CD4-positive, alpha-beta memory T cell (primary cell): Measurements from ENCODE around the gene CCDC9B. TPM values are rescaled to one million over a fixed set of nuclear protein-coding genes. Genes with fewer than 3 reads are reported as not detected.

Experiments
- CTCF ChIA-PET: fragments of 350-600 bp; sonication (Branson Sonifier 250); formaldehyde crosslinking; loops from one replicate; lab custom pipeline; 2021; ENCODE audit warnings: inconsistent platforms; ENCODE audit not compliant: partially characterized antibody; lab: Charles Lee
- POLR2A ChIA-PET: fragments of 350-600 bp; sonication (Branson Sonifier 250); formaldehyde crosslinking; loops from one replicate; lab custom pipeline; 2021; ENCODE audit not compliant: partially characterized antibody; lab: Charles Lee
- DNase-seq, 5 donors: peaks; one replicate each; pipeline versions ENCODE4 v3.0.0 to v3.0.0-alpha.2; 2020 to 2022; ENCODE audit warnings: mixed read lengths in 1 of 5
- H3K27ac ChIP-seq: one replicate; pipeline ENCODE4 v1.7.0; 2013; ENCODE audit warnings: low read depth, low read length
- H3K27me3 ChIP-seq: 2 replicates; pipeline ENCODE4 v1.7.0; 2013; ENCODE audit warnings: mild to moderate bottlenecking, low read length, moderate library complexity; ENCODE audit not compliant: insufficient read depth
- H3K36me3 ChIP-seq: 2 replicates; pipeline ENCODE4 v1.7.0; 2013; ENCODE audit warnings: mild to moderate bottlenecking, low read length, moderate library complexity; ENCODE audit not compliant: insufficient read depth
- H3K4me1 ChIP-seq: 2 replicates; pipeline ENCODE4 v1.7.0; 2013; ENCODE audit warnings: mild to moderate bottlenecking, low read length, moderate library complexity; ENCODE audit not compliant: insufficient read depth
- H3K4me3 ChIP-seq, 2 donors: one replicate each; pipeline ENCODE4 v1.7.0; 2013; ENCODE audit warnings: low read length in 2 of 2, mild to moderate bottlenecking in 1 of 2
- H3K9me3 ChIP-seq, 2 donors: one replicate each; pipeline ENCODE4 v1.7.0; 2013; ENCODE audit warnings: low read length in 2 of 2, control low read depth in 1 of 2; ENCODE audit not compliant: control insufficient read depth in 1 of 2
- H3K27ac Mint-ChIP-seq, 7 donors: one replicate each; pipeline ENCODE4 v1.8.0; 2020 to 2021; ENCODE audit warnings: mixed read lengths in 7 of 7, mild to moderate bottlenecking in 6 of 7, inconsistent platforms in 3 of 7, moderate library complexity in 3 of 7
- H3K27me3 Mint-ChIP-seq, 2 donors: one replicate each; pipeline ENCODE4 v1.8.0; 2020 to 2021; ENCODE audit warnings: mixed read lengths in 2 of 2
- H3K36me3 Mint-ChIP-seq, 2 donors: one replicate each; pipeline ENCODE4 v1.8.0; 2020 to 2021; ENCODE audit warnings: mixed read lengths in 2 of 2, inconsistent platforms in 1 of 2, mild to moderate bottlenecking in 1 of 2
- H3K4me1 Mint-ChIP-seq, 4 donors: one replicate each; pipeline ENCODE4 v1.8.0; 2020 to 2021; ENCODE audit warnings: mixed read lengths in 4 of 4, mild to moderate bottlenecking in 1 of 4
- H3K4me3 Mint-ChIP-seq, 8 donors: one replicate each; pipeline ENCODE4 v1.8.0; 2020 to 2021; ENCODE audit warnings: mixed read lengths in 8 of 8, mild to moderate bottlenecking in 7 of 8, moderate library complexity in 6 of 8, inconsistent platforms in 3 of 8
- H3K9me3 Mint-ChIP-seq, 8 donors: one replicate each; pipeline ENCODE4 v1.8.0; 2020 to 2021; ENCODE audit warnings: mixed read lengths in 8 of 8, mild to moderate bottlenecking in 5 of 8, inconsistent platforms in 3 of 8, moderate library complexity in 1 of 8
- intact Hi-C: fragments of 100-400 bp; cut with micrococcal nuclease; formaldehyde crosslinking; loops from one replicate; pipeline ENCODE4 v1.15.1; 2023
- polyA plus RNA-seq, 2 donors: library from polyadenylated mRNA; unstranded; fragments of 300-500 nt; fragmentation: Illumina TruSeq; gene quantifications; one replicate each; pipeline ENCODE4 v1.2.3, GENCODE V29; 2021
- total RNA-seq, 2 experiments: library from RNA; stranded (reverse); gene quantifications; one replicate each; pipeline ENCODE4 v1.2.3, GENCODE V29; 2021

Gene CCDC9B
- total and polyA plus RNA-seq, 4 experiments from 2014 or later: 0.53 to 5.1 (median 2.6) TPM; not detected in 1

- Histone ChIP-seq H3K9me3 (no peaks in the 10 kb centered on the region), H3K4me1 (peaks cover 15% of the 10 kb centered on the region), H3K4me3 (no peak overlapping the region), H3K27me3 (no peaks in the 10 kb centered on the region), H3K36me3 (no peaks in the 10 kb centered on the region), H3K27ac (no peak overlapping the region)
- H3K27ac Mint-ChIP-seq: peak overlapping the region in 1 of 7 donors; percentile 47
- no peaks in the 10 kb centered on the region for H3K9me3 Mint-ChIP-seq
- DNase-seq: no peak
- H3K4me3 Mint-ChIP-seq: no peak overlapping the region
- peaks cover 0 to 2% of the 10 kb centered on the region in 2 donors for H3K27me3 Mint-ChIP-seq
- no peaks in the 10 kb centered on the region for H3K36me3 Mint-ChIP-seq
- CTCF ChIA-PET: interaction anchor here (0.6 to 21.4 kb wide), 16 partner anchors 9 to 292 kb away, joined by 3 to 634 read pairs (median 8); partner anchors contain the start of genes ANKRD63, INAFM2 and PLCB2
- POLR2A ChIA-PET: interaction anchor here (1.2 to 4.2 kb wide), 2 partner anchors 16 to 27 kb away, joined by 4 to 32 read pairs; partner anchors contain the start of gene PLCB2
- H3K4me1 Mint-ChIP-seq: peaks cover 7 to 16% (median 9%) of the 10 kb centered on the region in 4 donors
- intact Hi-C loops: loop anchor here (5.0 kb wide), 1 partner anchor 119 kb away; no protein-coding TSS in a partner anchor
These were observed 4.6 kb downstream of the CCDC9B start for GRCh38 chr15:40335938-40336743.

DNA sequence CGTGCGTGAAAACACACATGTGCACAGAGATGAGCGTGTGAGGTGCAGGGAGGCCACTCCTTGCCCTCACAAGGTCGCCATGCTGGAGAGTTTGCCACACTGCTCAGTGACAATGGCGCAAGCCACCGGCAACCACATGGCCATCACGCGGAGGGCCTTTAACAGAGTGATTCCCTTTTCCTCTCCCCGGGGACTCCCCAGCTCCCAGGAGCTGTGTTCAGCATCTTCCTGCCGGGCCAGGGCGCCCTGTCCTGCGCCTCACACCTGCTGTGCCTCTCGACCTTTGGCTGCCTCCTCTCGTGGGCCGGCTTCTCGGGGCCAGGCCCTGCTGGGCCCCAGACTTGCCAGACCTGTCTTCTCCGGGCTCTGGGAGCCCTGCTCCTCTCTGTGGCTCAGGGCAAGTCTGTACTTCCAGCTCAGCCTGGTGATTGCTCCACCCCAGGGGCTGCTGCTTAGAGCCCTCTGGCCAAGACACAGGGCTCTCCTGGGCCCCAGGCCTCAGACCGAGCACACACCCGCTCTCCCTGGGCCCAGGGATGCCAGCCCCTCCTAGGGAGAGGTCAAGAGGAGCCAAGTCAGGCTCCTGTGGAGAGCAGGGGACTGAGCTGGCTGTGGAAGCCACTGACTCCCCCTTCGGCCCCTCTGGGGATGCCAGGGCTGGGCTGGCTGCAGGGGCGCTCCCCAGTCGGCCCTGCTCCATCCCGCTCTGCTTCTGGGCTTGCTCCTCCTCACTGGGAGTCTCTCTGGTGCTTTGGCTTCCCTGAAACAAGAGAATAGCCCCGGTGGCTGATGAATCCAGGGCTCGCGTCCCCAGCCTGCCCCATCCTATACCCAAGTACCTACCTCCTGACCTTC, 5.6 kb downstream of the CCDC9B start:
- peak overlapping the region in 1 of 7 donors; percentile 13 for H3K27ac Mint-ChIP-seq
- ChIA-PET CTCF (interaction anchor here (0.6 to 21.4 kb wide), 9 partner anchors 8 to 87 kb away, joined by 3 to 634 read pairs (median 14); partner anchors contain the start of genes ANKRD63, INAFM2 and PLCB2), POLR2A (interaction anchor here (1.0 to 4.2 kb wide), 4 partner anchors 12 to 105 kb away, joined by 3 to 32 read pairs (median 6); partner anchors contain the start of genes INAFM2 and PLCB2)
- H3K4me1 ChIP-seq: peaks cover 15% of the 10 kb centered on the region
- H3K36me3 Mint-ChIP-seq: no peaks in the 10 kb centered on the region
- H3K4me3 ChIP-seq: no peak overlapping the region
- intact Hi-C loops: loop anchor here (5.0 kb wide), 1 partner anchor 118 kb away; no protein-coding TSS in a partner anchor
- no peaks in the 10 kb centered on the region for H3K9me3 Mint-ChIP-seq
- H3K4me1 Mint-ChIP-seq: peaks cover 7 to 16% (median 9%) of the 10 kb centered on the region in 4 donors
- no peak for DNase-seq
- H3K9me3 ChIP-seq: no peaks in the 10 kb centered on the region
- no peaks in the 10 kb centered on the region for H3K36me3 ChIP-seq
- H3K27ac ChIP-seq: no peak overlapping the region
- no peak overlapping the region for H3K4me3 Mint-ChIP-seq
- H3K27me3 ChIP-seq: no peaks in the 10 kb centered on the region
- peaks cover 0 to 2% of the 10 kb centered on the region in 2 donors for H3K27me3 Mint-ChIP-seq

- Histone ChIP-seq H3K4me3 (no peak overlapping the region), H3K27me3 (no peaks in the 10 kb centered on the region), H3K36me3 (no peaks in the 10 kb centered on the region), H3K27ac (no peak overlapping the region), H3K4me1 (peaks cover 15% of the 10 kb centered on the region), H3K9me3 (no peaks in the 10 kb centered on the region)
- ChIA-PET POLR2A (interaction anchor here (0.9 to 1.7 kb wide), 4 partner anchors 9 to 105 kb away, joined by 3 to 7 read pairs (median 4); partner anchors contain the start of genes INAFM2 and PLCB2), CTCF (interaction anchor here (1.3 to 21.4 kb wide), 7 partner anchors 7 to 58 kb away, joined by 4 to 634 read pairs (median 39); partner anchors contain the start of genes ANKRD63, INAFM2 and PLCB2)
- no peak overlapping the region for H3K4me3 Mint-ChIP-seq
- no peak for DNase-seq
- intact Hi-C loops: no loop called here
- no peaks in the 10 kb centered on the region for H3K9me3 Mint-ChIP-seq
- H3K36me3 Mint-ChIP-seq: no peaks in the 10 kb centered on the region
- no peak overlapping the region for H3K27ac Mint-ChIP-seq
- H3K27me3 Mint-ChIP-seq: peaks cover 0 to 2% of the 10 kb centered on the region in 2 donors
- H3K4me1 Mint-ChIP-seq: peaks cover 7 to 16% (median 9%) of the 10 kb centered on the region in 4 donors
These were observed 6.2 kb downstream of the CCDC9B start for GRCh38 chr15:40334541-40334940.

DNA sequence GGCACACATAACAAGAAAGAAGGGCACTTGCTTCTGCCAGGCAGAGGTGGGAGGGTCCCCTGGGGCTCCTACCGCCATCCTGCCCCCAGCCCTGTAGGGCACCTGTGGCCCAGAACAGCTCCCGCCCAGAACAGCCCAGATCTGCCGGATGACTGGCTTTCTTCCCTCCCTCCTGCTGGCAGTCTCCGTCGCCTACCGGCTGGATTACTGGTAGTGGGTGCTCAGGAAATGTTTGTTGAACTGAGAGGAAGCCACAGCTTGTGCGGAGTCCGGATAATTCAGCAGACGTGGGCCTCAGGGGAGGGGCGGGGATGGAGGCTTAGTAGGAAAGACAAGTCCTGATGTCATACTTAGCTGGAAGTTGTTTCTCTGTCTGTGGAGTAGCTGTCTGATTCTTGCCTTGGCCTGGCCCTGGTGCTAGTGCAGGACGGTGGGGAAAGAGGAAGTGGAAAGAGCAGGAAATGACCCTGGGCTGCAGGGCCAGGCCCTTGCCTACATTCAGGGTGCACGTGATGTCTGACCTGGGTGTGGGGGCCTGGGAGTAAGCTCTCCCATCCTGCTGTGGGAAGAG, 6.7 kb downstream of the CCDC9B start:
- intact Hi-C loops: no loop called here
- CTCF ChIA-PET: interaction anchor here (1.3 to 21.4 kb wide), 7 partner anchors 7 to 58 kb away, joined by 4 to 634 read pairs (median 39); partner anchors contain the start of genes ANKRD63, INAFM2 and PLCB2
- Mint-ChIP-seq H3K27me3 (peaks cover 0 to 2% of the 10 kb centered on the region in 2 donors), H3K36me3 (no peaks in the 10 kb centered on the region), H3K9me3 (no peaks in the 10 kb centered on the region), H3K4me1 (peaks cover 7 to 16% (median 9%) of the 10 kb centered on the region in 4 donors), H3K4me3 (peak overlapping the region in 4 of 8 donors; percentile 24 to 60 (median 36)), H3K27ac (peak overlapping the region in 6 of 7 donors; percentile 6 to 86 (median 67))
- H3K4me3 ChIP-seq: no peak overlapping the region
- H3K9me3 ChIP-seq: no peaks in the 10 kb centered on the region
- no peaks in the 10 kb centered on the region for H3K36me3 ChIP-seq
- DNase-seq: peak in 1 of 5 donors; percentile 11
- H3K4me1 ChIP-seq: peaks cover 15% of the 10 kb centered on the region
- no peaks in the 10 kb centered on the region for H3K27me3 ChIP-seq
- POLR2A ChIA-PET: interaction anchor here (0.9 to 1.7 kb wide), 4 partner anchors 8 to 106 kb away, joined by 3 to 7 read pairs (median 4); partner anchors contain the start of genes INAFM2 and PLCB2
- H3K27ac ChIP-seq: no peak overlapping the region

- ChIA-PET CTCF (interaction anchor here (1.0 to 21.4 kb wide), 6 partner anchors 9 to 287 kb away, joined by 4 to 634 read pairs (median 6); partner anchors contain the start of genes CCDC9B, INAFM2 and PLCB2), POLR2A (interaction anchor here (0.8 to 1.4 kb wide), 2 partner anchors 9 to 25 kb away, joined by 3 to 4 read pairs; partner anchors contain the start of gene PLCB2)
- H3K9me3 Mint-ChIP-seq: no peaks in the 10 kb centered on the region
- no peak for DNase-seq
- H3K4me3 Mint-ChIP-seq: no peak overlapping the region
- Histone ChIP-seq H3K4me1 (peaks cover 8% of the 10 kb centered on the region), H3K36me3 (no peaks in the 10 kb centered on the region), H3K27ac (no peak overlapping the region), H3K9me3 (no peaks in the 10 kb centered on the region), H3K4me3 (no peak overlapping the region), H3K27me3 (no peaks in the 10 kb centered on the region)
- H3K36me3 Mint-ChIP-seq: no peaks in the 10 kb centered on the region
- H3K27me3 Mint-ChIP-seq: no peaks in the 10 kb centered on the region
- intact Hi-C loops: no loop called here
- peaks cover 5 to 12% (median 6%) of the 10 kb centered on the region in 4 donors for H3K4me1 Mint-ChIP-seq
- no peak overlapping the region for H3K27ac Mint-ChIP-seq
These were observed 8.5 kb downstream of the CCDC9B start for GRCh38 chr15:40332113-40332781.

GRCh38 chr15:40331637-40332036, 9.1 kb downstream of the CCDC9B start:
- POLR2A ChIA-PET: interaction anchor here (1.4 kb wide), 1 partner anchor 24 kb away, joined by 4 read pairs; the partner anchor contains the start of gene PLCB2
- no peaks in the 10 kb centered on the region for H3K9me3 Mint-ChIP-seq
- H3K4me1 ChIP-seq: peaks cover 8% of the 10 kb centered on the region
- no peak overlapping the region for H3K4me3 ChIP-seq
- intact Hi-C loops: no loop called here
- no peaks in the 10 kb centered on the region for H3K36me3 ChIP-seq
- H3K27me3 Mint-ChIP-seq: no peaks in the 10 kb centered on the region
- CTCF ChIA-PET: interaction anchor here (1.0 to 21.4 kb wide), 6 partner anchors 10 to 286 kb away, joined by 4 to 634 read pairs (median 6); partner anchors contain the start of genes CCDC9B, INAFM2 and PLCB2
- H3K4me3 Mint-ChIP-seq: no peak overlapping the region
- DNase-seq: no peak
- H3K4me1 Mint-ChIP-seq: peaks cover 5 to 12% (median 7%) of the 10 kb centered on the region in 4 donors
- no peaks in the 10 kb centered on the region for H3K9me3 ChIP-seq
- no peak overlapping the region for H3K27ac ChIP-seq
- H3K36me3 Mint-ChIP-seq: no peaks in the 10 kb centered on the region
- H3K27ac Mint-ChIP-seq: no peak overlapping the region
- H3K27me3 ChIP-seq: no peaks in the 10 kb centered on the region
